Gastrocnemius medialis (tissue), 4 donors: ENCODE results near the gene TACR1.

ENCODE experiments used
- POLR2A ChIP-seq, 2 donors: fragments of 450-650 bp; IDR thresholded peaks; one replicate each; pipeline ENCODE4 v1.6.1; 2017; ENCODE audit warnings: antibody characterized with exemption in 2 of 2, mild to moderate bottlenecking in 2 of 2, moderate library complexity in 2 of 2
- TF ChIP-seq, protein P1 (sequence below), 5 experiments: fragments of 450-650 bp in 3 of 5; fragments of 200-600 bp in 2 of 5; sonication (generic) in 2 of 5; IDR thresholded peaks in 4 of 5; conservative IDR thresholded peaks in 1 of 5; 1 replicate in 4 of 5; 2 replicates in 1 of 5; pipeline ENCODE4 v1.5.1; 2016 to 2019; ENCODE audit warnings: antibody characterized with exemption in 5 of 5, mild to moderate bottlenecking in 3 of 5, moderate library complexity in 3 of 5

DNA sequence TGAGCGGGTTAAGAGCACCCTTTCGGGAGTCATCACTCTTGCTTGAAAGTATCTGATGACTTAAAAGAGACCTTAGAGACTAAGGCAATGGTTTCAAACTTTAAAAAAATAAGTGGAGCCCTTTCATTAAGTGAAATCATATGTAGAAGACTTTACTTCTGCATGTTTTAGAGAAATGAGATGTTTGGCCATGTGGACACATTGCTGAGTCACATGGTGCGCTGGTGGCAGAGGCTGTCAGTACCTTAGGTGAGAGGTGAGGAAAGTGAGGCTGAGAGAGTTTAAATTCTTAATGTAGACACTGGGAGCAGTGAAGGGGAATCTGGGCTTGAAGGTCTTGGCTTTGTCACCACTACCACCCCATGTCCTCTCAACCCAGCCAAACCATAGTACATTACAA is 109.8 kb downstream of the TACR1 start:
- no peak for TF ChIP-seq POLR2A (IDR thresholded peaks at IDR 0.05)
- TF ChIP-seq, protein P1, sequence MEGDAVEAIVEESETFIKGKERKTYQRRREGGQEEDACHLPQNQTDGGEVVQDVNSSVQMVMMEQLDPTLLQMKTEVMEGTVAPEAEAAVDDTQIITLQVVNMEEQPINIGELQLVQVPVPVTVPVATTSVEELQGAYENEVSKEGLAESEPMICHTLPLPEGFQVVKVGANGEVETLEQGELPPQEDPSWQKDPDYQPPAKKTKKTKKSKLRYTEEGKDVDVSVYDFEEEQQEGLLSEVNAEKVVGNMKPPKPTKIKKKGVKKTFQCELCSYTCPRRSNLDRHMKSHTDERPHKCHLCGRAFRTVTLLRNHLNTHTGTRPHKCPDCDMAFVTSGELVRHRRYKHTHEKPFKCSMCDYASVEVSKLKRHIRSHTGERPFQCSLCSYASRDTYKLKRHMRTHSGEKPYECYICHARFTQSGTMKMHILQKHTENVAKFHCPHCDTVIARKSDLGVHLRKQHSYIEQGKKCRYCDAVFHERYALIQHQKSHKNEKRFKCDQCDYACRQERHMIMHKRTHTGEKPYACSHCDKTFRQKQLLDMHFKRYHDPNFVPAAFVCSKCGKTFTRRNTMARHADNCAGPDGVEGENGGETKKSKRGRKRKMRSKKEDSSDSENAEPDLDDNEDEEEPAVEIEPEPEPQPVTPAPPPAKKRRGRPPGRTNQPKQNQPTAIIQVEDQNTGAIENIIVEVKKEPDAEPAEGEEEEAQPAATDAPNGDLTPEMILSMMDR (IDR thresholded peaks at IDR 0.05 in 4 of 5, conservative IDR thresholded peaks at IDR 0.05 in 1 of 5) = no peak
